NCI-H2107 (cell line): ENCODE measurements around the gene ANKRD34C.
"Not testable (repeated sequence)": the region's sequence is repeated elsewhere in the genome, so short reads cannot be mapped to it uniquely, and the experiment has no call there.

ENCODE experiments used
- DNase-seq: peaks from one replicate; lab custom pipeline; 2025; lab: John Stamatoyannopoulos, UW

ANKRD34C gene

DNA sequence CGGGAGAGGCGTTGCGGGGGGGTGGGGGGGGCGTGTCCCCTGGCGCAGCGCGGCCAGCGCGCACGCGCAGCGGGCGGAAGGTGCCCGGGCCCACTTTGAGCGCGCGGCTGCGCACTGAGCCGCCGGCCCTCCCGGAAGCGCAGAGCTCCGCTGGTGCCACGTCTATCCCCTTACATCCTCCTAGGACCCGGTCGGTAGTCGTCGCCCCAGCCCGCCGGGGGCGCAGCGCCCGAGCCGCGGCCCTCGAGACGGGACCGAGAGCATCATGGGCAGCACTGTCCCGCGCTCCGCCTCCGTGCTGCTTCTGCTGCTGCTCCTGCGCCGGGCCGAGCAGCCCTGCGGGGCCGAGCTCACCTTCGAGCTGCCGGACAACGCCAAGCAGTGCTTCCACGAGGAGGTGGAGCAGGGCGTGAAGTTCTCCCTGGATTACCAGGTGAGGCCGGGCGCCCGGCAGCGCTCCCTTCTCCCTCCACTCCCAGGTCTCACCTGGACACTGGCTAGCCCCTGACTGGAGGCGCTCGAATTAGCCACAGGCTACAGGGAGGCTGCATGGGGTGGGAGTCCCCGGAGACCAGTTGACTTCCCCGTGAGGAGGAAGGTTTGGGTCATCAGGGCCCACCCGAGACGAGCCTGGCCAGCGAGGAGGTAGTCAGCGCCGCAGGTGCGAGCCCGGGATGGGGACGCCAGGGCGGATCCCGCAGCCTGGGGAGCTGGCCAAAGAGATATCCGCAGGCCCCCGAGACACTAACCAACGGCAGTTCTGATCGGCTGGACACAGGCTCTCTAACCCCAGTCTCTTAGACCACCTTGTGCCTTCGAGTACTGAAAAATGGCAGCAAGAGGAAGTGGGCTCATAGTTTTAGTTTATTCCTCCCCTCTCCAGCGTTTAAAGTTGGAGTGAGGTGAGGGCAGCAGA, 28.7 kb downstream of the ANKRD34C start, which contains the start of gene TMED3:
Gene TMED3, plus strand, starts transcription at position 128 of the 916 bp plus-strand sequence. Its CDS starts 138 bp downstream, at position 266.
- DNase-seq = peak; percentile 46

DNA sequence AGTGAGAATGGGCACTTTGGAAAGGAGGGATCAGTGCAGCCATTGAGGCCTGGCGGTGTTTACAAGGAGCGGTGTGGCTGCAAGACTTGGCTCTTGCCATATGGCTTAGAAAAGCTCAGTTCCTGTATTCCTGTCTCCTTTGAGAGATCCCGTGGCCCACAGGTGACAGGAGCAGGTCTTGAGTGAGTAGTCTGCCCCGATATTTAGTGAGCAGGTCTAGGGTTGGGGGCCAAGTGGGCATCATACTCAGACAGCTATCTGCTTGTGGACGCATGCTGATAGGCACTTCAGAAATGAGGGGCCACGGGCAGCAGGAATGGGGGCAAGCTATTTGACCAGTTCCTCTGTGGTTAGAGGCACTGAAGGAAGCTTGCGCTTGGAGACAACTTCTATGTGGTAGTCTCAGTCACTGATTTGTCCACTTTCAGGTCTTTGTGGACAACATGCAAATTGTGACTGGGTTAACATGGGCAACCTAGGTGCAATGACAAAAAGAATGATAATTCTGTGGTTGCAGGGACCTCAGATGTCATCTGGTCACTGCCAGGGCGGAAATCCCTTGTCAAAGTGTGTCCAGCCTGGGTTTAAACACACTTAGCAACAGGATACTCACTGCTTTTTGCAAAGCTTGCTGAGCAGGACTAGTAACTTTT, 29.5 kb downstream of the ANKRD34C start:
- DNase-seq = no peak

DNA sequence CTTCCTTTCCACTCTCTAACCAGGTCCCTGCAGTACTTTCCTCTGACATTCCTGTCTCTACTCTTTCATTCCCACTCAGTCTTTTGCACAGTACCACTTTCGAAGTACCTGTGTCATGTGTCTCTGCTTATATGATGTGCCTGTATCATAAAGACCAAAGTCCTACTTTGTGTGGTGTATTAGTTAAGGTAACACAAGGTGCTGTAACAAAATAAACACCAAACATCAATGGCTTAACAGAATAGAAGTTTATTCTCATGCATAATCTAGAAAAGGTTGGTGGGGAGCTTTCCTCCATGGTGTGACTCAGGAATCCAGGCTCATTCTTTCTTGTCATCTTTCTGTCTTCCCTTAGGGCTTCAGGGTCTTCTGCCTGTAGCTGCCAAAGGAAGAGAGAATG, 31.7 kb downstream of the ANKRD34C start:
- no peak for DNase-seq

DNA sequence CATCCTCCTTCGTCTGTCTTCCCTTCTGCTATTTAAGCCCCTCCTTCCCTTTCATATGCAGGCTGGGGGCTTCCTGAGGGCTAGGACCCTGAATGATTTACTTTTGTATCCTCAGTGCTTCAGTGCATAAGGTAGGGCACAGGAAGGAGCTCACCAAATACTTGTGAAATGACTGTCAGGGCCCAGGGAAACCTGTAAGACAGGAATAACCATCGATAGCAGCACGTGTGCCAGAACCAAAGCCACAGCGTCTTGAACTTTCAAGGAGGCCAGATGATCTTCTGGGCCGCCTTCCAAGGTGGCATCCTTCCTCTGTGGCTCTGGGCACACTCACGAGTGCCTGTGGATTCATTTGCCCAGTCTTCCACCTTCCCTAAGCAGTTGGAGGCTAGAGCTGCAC, 32.3 kb downstream of the ANKRD34C start:
- DNase-seq = no peak

DNA sequence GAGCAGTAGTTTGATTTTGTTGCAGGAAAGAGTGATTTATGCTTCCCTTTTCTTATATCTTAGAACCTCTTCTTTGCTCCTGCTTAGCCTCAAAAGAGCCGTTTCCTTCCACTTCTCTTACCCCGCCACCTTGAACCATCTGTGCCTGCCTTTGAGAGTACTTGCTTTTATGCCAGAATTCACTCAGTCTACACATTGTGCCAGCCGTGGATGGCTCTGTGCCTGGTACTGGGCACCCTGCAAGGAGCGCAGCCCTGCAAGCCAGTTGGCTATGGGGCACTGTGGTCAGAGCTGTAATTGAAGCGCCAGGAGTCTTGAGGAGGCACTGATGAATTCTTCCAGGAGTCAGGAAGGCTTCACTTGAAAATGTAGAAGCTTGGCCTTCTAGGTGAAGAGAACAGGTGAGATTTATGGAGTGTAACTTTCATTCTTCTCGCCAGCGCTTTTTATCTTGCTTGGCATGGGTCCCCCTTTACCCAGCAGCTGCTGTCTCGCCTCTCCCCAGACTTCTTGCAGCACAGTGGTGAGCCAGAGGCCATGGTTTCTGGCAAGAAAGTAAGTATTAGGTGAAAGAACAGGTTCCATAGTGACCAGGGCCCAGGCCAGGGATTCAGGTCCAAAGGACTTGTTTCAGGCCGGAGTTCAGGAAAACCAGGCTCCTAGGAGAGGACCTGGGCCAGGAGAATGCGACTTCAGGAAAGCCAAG, 33.3 kb downstream of the ANKRD34C start:
- DNase-seq = no peak

DNA sequence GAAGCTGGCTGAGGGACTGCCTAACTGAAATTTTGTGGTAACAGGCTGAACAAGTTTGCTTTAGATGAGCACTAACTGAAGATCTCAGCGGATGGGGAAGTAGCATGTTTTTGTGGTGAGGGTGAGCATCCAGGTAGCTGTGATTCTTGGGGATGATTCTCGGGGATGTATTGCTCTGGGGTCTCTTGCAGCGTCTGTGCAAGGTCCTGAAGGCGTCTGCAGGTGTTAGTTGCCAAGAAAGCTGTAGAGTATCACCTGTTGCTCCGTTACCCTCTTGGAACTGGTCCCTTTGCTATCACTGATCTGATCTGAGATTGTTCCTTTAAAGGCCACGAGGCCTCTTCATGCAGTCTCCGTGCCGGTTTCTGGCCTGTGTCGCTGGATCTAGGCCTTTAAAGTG, 34.3 kb downstream of the ANKRD34C start:
- DNase-seq = no peak

DNA sequence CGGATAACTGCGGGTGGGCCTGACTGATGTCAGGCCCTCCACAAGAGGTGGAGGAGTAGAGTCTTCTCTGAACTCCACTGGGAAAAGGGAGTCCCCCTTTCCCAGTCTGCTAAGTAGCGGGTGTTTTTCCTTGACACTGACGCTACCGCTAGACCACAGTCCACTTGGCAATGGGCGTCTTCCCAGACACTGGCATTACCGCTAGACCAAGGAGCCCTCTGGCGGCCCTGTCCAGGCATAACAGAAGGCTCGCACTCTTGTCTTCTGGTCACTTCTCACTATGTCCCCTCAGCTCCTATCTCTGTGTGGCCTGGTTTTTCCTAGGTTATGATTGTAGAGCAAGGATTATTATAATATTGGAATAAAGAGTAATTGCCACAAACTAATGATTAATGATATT, 37.5 kb downstream of the ANKRD34C start:
- not testable (repeated sequence) for DNase-seq

DNA sequence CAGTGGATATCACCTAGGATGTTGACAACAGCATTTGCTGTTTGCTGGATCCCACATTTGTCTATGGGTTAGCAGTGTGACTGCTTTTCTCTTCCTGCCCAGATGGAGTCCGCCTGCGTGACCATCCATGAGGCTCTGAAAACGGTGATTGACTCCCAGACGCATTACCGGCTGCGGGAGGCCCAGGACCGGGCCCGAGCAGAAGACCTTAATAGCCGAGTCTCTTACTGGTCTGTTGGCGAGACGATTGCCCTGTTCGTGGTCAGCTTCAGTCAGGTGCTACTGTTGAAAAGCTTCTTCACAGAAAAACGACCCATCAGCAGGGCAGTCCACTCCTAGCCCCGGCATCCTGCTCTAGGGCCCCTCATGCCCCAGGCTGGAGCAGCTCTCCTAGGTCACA, 39.4 kb downstream of the ANKRD34C start:
- no peak for DNase-seq

DNA sequence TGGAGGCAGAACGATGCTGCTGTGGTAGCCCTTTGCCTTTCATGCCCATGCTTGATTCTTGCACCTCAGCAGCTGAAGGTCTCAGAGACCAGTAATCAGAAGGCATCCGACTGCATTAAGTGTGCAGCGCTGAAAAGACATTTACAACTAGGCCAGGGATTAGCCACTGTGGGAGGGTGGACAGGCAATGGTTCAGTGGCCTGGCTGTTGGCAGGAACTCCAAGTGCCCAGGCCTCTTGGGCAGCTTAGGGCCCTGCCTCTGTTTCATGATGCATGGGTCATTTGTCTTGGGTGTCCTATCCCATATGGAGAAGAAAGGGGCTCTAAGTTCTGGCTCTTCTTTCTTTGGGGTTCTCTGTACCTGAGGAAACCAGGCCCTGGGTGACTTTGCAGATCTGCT, 39.8 kb downstream of the ANKRD34C start:
- no peak for DNase-seq

DNA sequence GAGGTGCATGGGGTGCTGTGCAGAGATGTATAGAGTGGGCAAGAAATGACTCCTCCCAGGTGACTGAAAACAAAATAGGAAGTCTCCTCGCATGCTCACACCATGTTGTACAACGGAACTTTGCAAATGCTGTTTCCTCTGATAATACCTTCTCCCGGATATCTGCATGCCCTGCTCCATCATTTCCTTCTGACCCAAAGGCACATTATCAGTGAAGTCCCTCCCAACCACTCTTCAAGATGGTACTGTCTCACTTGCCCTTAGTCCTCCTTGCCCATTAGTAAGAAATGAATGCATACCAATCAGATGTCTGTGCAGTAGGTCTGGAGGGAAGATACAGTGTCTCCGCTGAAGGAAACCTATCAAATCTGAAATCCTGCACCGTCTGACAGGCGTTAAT, 40.4 kb downstream of the ANKRD34C start:
- DNase-seq = no peak

DNA sequence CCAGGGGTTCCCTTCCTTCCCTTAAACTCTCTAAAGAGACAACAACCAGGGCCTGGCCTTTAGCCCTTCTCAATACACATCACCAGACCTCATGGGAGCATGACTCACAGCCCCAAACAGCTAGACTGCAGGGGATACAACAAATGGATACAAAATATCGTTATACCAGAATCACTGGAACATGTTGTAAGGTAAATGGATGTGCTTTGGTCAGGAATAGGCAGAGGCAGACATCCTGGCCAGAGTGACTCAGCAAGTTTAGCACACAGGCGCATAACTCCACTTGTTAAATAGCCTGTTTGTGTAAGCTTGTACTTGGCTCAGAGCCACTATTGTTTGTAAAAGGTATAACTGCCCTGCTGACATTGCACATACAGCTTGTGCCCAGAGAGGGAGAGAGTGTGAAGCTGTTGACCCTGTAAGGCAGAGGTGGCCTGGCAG, 46.7 kb downstream of the ANKRD34C start:
- no peak for DNase-seq
